GM10266 (cell line): Measurements from ENCODE around the gene THSD1.
"Not testable (repeated sequence)": the region's sequence is repeated elsewhere in the genome, so short reads cannot be mapped to it uniquely, and the experiment has no call there.

Experiments
- DNase-seq: peaks from one replicate; pipeline ENCODE4 v3.0.0; 2012; ENCODE audit errors: extremely low spot score
- CTCF ChIP-seq: IDR thresholded peaks from 2 replicates; pipeline ENCODE4 v1.5.1; 2012; ENCODE audit warnings: mild to moderate bottlenecking, low read depth; ENCODE audit not compliant: control insufficient read depth, insufficient read depth; ENCODE audit errors: missing control alignments

THSD1 gene

GRCh38 chr13:52428295-52428694 is 22.3 kb upstream of the THSD1 start:
- no peak for DNase-seq
- TF ChIP-seq CTCF = no peak

GRCh38 chr13:52421216-52421615 is 15.2 kb upstream of the THSD1 start:
- no peak for TF ChIP-seq CTCF
- no peak for DNase-seq

GRCh38 chr13:52419080-52419479 is 13.1 kb upstream of the THSD1 start:
- DNase-seq = no peak
- TF ChIP-seq CTCF = no peak

GRCh38 chr13:52414963-52415362 is 9.0 kb upstream of the THSD1 start:
- no peak for DNase-seq
- TF ChIP-seq CTCF = no peak

- no peak for DNase-seq
- no peak for TF ChIP-seq CTCF
These were observed 8.1 kb upstream of the THSD1 start for GRCh38 chr13:52414051-52414450.

- no peak for DNase-seq
- no peak for TF ChIP-seq CTCF
These were observed 6.2 kb upstream of the THSD1 start for GRCh38 chr13:52412128-52412527.

- no peak for DNase-seq
- no peak for TF ChIP-seq CTCF
These were observed 5.7 kb upstream of the THSD1 start for GRCh38 chr13:52411629-52412028.

- not testable (repeated sequence) for DNase-seq
These were observed 2.2 kb upstream of the THSD1 start for GRCh38 chr13:52408071-52408658.

GRCh38 chr13:52407436-52407835 is 1.5 kb upstream of the THSD1 start:
- not testable (repeated sequence) for DNase-seq
